Progenitor cell of endocrine pancreas (in vitro differentiated cells): ENCODE measurements around the gene ZDHHC19. TPM values are rescaled to one million over a fixed set of nuclear protein-coding genes. Genes with fewer than 3 reads are reported as not detected.

Experiments used
- DNase-seq: peaks from one replicate; pipeline ENCODE4 v3.0.0; 2021; ENCODE audit warnings: low spot score; ENCODE audit not compliant: unreplicated experiment
- H3K27ac Mint-ChIP-seq: 2 replicates; pipeline ENCODE4 v1.8.0; 2021; ENCODE audit warnings: mild to moderate bottlenecking, moderate library complexity, mixed read lengths
- H3K27me3 Mint-ChIP-seq: 2 replicates; pipeline ENCODE4 v1.8.0; 2021; ENCODE audit warnings: mixed read lengths
- H3K36me3 Mint-ChIP-seq: 2 replicates; pipeline ENCODE4 v1.8.0; 2022; ENCODE audit warnings: mixed read lengths; ENCODE audit not compliant: insufficient read depth
- H3K4me1 Mint-ChIP-seq: 2 replicates; pipeline ENCODE4 v1.8.0; 2021; ENCODE audit warnings: low read depth, mixed read lengths
- H3K4me3 Mint-ChIP-seq: 2 replicates; pipeline ENCODE4 v1.8.0; 2021; ENCODE audit warnings: low read depth, mild to moderate bottlenecking, moderate library complexity, mixed read lengths
- H3K9me3 Mint-ChIP-seq: 2 replicates; pipeline ENCODE4 v1.8.0; 2021; ENCODE audit warnings: low read depth, mixed read lengths
- total RNA-seq: library from RNA; stranded (reverse); gene quantifications from 2 replicates; pipeline ENCODE4 v1.2.1, GENCODE V29; 2021
- TF ChIP-seq, protein P1 (sequence below): fragments of 200-600 bp; sonication (generic); IDR thresholded peaks from one replicate; pipeline ENCODE4 v1.5.0; 2021; ENCODE audit warnings: antibody characterized with exemption, mild to moderate bottlenecking; ENCODE audit not compliant: unreplicated experiment

The ZDHHC19 gene
- total RNA-seq, 1 donor from 2014 or later = not detected

DNA sequence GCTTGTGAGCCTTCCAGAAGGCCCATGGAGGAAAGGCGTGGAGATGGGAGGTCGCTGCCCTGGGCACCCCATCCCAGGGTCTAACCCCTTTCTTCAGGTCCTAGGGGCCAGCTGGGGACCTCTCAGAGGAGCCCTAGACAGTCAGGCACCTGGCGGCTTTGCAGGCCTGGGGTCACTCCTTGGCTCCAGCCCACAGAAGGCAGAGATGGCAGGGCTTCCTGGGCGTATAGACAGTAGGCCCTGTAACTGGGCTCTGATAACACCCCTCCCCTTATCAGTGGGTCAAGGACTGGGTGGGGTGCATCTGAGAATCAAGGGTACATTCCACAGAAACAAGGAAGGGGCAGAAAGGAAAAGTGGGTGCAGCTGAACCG lies 16.7 kb downstream of the ZDHHC19 start:
- TF ChIP-seq, protein P1, sequence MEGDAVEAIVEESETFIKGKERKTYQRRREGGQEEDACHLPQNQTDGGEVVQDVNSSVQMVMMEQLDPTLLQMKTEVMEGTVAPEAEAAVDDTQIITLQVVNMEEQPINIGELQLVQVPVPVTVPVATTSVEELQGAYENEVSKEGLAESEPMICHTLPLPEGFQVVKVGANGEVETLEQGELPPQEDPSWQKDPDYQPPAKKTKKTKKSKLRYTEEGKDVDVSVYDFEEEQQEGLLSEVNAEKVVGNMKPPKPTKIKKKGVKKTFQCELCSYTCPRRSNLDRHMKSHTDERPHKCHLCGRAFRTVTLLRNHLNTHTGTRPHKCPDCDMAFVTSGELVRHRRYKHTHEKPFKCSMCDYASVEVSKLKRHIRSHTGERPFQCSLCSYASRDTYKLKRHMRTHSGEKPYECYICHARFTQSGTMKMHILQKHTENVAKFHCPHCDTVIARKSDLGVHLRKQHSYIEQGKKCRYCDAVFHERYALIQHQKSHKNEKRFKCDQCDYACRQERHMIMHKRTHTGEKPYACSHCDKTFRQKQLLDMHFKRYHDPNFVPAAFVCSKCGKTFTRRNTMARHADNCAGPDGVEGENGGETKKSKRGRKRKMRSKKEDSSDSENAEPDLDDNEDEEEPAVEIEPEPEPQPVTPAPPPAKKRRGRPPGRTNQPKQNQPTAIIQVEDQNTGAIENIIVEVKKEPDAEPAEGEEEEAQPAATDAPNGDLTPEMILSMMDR = no peak
- H3K4me3 Mint-ChIP-seq = no peak overlapping the region
- H3K27ac Mint-ChIP-seq = no peak overlapping the region
- H3K9me3 Mint-ChIP-seq = no peaks in the 10 kb centered on the region
- H3K27me3 Mint-ChIP-seq = no peaks in the 10 kb centered on the region
- DNase-seq = no peak
- no peaks in the 10 kb centered on the region for H3K4me1 Mint-ChIP-seq
- H3K36me3 Mint-ChIP-seq = no peaks in the 10 kb centered on the region

DNA sequence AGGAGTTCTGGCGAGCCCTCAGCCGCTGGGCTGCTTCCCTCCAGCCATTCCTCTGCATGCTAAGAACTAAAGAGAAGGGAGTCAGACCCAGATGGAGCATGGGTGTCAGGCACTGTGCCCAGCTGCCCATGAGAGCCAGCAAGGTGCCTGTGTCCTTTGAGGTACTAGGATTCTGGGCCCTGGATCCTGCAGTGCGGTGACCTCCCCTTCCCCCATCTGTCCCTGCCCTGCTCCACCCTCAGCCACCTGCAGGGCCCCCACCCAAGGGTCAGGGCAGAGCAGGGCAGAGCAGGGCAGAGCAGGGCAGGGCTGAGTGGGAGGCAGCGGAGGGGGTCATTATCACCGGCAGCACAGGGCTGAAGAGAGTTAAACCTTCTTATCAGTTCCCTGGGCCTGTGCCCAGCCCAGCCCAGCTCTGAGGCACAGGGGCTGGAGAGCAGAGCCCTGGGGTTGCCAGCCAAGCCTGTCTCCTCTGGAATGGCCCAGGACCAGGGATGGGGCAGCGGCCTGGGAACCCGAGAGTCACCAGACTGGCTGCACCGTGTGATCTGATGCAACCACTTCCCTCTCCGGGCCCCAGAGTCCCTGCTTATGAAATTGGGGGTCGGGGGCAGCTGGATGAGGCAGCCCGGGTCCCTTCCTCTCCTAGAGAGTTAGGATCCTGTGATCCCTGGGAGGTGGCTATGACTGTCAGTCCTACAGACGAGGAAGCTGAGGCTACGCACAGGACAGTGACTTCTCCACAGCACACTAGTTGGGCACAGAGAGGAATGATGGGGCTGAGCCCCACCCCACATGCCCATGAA lies 17.3 kb downstream of the ZDHHC19 start:
- Mint-ChIP-seq H3K27me3 (no peaks in the 10 kb centered on the region), H3K36me3 (no peaks in the 10 kb centered on the region), H3K9me3 (no peaks in the 10 kb centered on the region), H3K4me1 (no peaks in the 10 kb centered on the region), H3K27ac (no peak overlapping the region), H3K4me3 (no peak overlapping the region)
- TF ChIP-seq, protein P1 = no peak
- no peak for DNase-seq

DNA sequence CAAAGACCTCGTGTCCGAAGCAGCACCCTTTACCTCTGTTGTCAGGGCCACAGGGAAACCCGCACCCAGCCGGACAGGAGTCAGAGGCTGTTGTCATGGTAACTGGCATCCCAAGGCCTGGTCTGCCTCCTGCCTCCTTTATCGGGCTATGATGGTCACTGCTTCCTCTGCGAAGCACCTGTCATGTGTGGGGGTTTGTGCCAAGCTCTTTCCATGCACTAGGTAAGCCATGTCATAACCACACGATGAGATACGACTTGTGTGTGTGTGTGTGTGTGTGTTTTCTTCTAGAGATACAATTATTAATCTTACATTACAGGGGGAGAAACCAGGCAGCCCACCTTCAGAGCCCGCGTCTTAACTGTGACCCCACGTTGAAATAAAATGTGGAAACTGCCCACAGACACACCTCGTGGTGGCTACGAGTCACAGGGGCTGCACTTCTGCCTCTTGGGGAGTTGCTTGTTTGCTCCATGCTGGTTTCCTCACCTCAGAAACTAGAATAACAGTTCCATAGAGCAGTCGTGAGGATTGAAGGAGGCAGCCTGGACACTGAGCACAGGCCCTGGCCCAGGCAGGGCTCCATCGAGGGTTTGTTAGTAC lies 18.0 kb downstream of the ZDHHC19 start:
- TF ChIP-seq, protein P1 = no peak
- H3K27ac Mint-ChIP-seq = no peak overlapping the region
- H3K4me3 Mint-ChIP-seq = no peak overlapping the region
- no peak for DNase-seq
- no peaks in the 10 kb centered on the region for H3K4me1 Mint-ChIP-seq
- no peaks in the 10 kb centered on the region for H3K9me3 Mint-ChIP-seq
- H3K36me3 Mint-ChIP-seq = no peaks in the 10 kb centered on the region
- H3K27me3 Mint-ChIP-seq = no peaks in the 10 kb centered on the region

DNA sequence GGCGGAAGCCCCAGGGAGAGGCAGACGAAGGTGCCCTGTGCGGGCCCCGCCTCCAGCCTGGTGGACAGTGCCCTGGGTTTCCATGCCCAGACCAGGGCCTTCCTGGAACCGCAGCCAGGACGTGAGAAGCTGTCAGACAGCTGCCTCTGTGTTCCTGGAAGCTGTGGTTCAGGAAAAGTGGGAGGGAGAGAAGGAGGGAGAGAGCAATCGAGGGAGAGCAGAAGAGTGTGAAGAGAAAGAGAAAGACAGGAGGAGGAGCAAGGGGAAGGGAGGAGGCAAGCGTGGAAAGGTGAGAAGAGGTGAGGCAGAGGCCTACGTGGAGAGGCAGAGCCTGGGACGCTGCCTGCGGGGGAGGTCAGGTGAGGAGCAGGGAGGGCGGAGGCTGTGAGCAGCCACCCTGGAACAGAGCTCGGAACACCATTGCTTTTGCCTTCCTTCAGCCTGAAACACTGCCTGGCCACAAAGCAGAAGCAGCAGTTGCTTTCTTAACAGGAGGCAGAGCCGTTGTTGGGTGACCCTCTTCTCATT lies 18.6 kb downstream of the ZDHHC19 start:
- H3K4me3 Mint-ChIP-seq = no peak overlapping the region
- TF ChIP-seq, protein P1 = no peak
- H3K27me3 Mint-ChIP-seq = no peaks in the 10 kb centered on the region
- no peak overlapping the region for H3K27ac Mint-ChIP-seq
- no peaks in the 10 kb centered on the region for H3K4me1 Mint-ChIP-seq
- no peak for DNase-seq
- H3K9me3 Mint-ChIP-seq = no peaks in the 10 kb centered on the region
- no peaks in the 10 kb centered on the region for H3K36me3 Mint-ChIP-seq

DNA sequence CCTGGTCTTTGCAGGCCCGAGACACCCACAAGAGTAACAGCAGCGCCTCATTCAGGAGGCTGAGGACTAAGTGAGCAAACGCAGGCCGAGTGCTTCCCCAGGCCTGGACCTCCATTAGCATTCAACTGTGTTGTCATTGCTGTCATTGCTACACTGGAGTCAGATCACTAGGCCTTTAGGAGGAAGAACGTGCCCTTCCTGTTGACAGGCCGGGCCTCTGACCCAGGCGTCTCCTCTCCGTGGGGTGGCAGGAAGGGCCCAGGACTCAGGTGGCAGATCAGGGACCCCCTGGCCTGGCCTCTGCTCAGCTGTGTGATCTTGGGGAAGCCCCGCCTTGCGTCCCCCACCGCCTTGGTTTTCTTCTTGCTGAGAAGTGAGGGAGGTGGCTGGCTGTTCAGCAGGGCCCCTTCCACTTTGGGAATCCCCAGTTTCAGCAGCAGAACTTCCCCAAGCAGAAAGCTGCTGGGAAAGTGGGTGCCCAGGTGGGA lies 19.1 kb downstream of the ZDHHC19 start:
- no peaks in the 10 kb centered on the region for H3K4me1 Mint-ChIP-seq
- TF ChIP-seq, protein P1 = peak; percentile 12
- DNase-seq = no peak
- H3K27ac Mint-ChIP-seq = no peak overlapping the region
- no peak overlapping the region for H3K4me3 Mint-ChIP-seq
- no peaks in the 10 kb centered on the region for H3K36me3 Mint-ChIP-seq
- H3K27me3 Mint-ChIP-seq = no peaks in the 10 kb centered on the region
- H3K9me3 Mint-ChIP-seq = no peaks in the 10 kb centered on the region
